ENCODE results near the gene ABCC1.

The ABCC1 gene

DNA sequence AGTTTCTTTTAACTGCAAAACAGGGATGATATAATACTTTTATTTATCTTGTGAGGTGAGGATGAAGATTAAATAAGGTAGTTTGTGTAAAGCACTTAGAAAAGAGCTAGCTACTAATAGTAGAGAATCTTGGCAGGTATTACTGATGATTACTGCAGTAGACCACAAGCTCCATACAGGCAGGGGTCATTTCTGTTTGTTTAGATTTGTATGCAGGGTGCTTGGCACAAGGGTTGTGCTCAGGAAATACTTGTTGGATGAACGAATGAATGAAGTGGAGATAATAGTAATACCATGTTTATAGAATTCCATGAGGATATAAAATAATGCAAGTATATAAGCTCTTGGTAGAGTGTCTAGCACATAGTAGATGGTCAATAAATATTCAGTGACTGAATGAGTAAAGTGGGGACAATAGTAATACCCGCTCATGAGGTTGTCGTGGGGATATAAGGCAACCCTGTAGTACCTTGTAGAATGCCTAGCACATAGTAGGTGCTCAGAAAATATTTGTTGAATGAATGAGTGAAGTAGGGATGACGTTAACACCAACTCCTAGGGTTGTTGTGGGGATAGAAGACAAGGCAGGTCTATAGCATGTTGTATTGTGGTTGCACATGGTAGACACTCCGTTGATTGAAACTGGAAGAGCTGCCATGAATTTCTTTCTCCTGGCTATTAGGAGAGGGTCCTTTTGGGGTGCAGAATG is 83.0 kb downstream of the ABCC1 start:
- TF ChIP-seq, protein P1, sequence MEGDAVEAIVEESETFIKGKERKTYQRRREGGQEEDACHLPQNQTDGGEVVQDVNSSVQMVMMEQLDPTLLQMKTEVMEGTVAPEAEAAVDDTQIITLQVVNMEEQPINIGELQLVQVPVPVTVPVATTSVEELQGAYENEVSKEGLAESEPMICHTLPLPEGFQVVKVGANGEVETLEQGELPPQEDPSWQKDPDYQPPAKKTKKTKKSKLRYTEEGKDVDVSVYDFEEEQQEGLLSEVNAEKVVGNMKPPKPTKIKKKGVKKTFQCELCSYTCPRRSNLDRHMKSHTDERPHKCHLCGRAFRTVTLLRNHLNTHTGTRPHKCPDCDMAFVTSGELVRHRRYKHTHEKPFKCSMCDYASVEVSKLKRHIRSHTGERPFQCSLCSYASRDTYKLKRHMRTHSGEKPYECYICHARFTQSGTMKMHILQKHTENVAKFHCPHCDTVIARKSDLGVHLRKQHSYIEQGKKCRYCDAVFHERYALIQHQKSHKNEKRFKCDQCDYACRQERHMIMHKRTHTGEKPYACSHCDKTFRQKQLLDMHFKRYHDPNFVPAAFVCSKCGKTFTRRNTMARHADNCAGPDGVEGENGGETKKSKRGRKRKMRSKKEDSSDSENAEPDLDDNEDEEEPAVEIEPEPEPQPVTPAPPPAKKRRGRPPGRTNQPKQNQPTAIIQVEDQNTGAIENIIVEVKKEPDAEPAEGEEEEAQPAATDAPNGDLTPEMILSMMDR (IDR thresholded peaks at IDR 0.05; ENCODE audit: extremely low read depth, missing control alignments): no peak
- DNase-seq (ENCODE audit: low spot score): no peak

DNA sequence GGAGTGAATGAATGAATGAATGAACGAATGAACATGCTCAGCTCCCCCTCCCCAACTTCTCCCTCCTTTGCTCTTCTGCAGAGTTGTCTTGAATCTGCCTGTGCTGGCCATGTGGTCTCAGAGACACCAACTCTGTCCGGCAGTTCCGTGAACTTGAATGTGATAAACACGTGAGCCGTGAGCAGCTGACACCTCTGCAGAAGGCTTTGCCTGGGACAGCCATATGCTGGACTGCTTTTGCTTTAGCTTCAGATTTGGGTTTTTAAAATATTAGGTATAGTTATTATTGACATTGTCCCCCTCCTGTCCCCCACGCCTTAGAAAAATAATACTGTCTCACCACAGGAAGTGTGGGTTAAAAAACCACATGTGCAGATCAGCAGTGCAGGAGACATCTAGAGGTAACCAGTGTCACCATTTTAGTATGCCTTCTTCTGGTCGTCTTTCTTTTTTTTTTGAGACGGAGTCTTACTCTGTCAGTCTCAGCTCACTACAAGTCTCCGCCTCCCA is 83.8 kb downstream of the ABCC1 start:
- peak; percentile 45 for DNase-seq (ENCODE audit: low spot score)
- TF ChIP-seq, protein P1 (IDR thresholded peaks at IDR 0.05; ENCODE audit: extremely low read depth, missing control alignments): no peak

DNA sequence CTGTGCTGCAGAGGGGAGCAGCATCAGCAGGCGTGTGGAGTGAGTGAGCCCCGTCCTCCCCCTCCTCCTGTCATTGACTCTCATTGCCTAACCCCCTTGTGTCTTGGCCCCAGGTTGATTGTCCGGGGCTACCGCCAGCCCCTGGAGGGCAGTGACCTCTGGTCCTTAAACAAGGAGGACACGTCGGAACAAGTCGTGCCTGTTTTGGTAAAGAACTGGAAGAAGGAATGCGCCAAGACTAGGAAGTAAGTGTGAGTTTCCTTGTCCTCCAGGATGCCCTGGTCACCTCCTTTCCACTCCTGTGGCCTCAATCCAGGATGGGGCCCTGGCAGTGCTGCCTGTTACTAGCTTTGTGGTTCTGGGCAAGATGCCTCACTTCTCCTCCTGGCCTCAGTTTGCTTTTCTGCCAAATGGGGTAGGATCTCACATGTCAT is 87.0 kb downstream of the ABCC1 start:
- TF ChIP-seq, protein P1 (IDR thresholded peaks at IDR 0.05; ENCODE audit: extremely low read depth, missing control alignments): no peak
- DNase-seq (ENCODE audit: low spot score): no peak

DNA sequence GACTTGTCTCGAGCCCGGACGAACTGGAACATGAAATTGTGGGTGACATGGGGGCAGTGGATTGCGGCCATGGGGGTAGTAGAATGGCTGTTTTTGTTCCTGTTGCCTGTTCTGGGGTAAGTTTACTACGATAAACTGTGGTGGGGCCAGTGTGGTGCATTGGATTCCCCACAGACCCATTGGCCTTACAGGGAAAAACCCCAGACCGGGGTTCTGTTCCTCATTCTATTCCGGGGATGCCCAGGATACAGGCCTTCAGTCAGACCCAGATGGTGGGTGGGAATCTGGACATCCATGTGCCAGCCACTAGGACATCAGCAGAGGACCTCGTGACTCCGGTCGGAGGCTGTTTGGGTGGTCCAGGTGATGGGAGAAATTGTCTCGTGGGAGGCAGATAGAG is 88.1 kb downstream of the ABCC1 start:
- DNase-seq (ENCODE audit: low spot score): no peak
- TF ChIP-seq, protein P1 (IDR thresholded peaks at IDR 0.05; ENCODE audit: extremely low read depth, missing control alignments): no peak

DNA sequence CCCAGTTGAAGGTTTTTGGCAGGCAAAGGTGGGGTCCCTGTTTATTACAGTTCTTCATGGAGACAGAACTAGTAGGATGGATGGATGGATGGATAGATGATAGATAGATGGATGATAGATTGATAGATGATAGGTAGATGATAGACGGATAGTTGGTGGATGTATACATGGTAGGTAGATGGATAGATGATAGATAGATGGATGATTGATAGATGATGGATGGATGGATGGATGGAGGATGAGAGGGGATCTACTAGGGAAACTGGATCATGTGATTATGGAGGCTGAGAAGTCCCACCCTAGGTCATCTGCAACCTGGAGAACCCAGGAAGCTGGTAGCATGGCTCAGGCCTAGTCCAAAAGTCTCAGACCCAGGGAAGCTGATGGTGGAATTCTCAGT is 88.6 kb downstream of the ABCC1 start:
- no peak for DNase-seq (ENCODE audit: low spot score)
- TF ChIP-seq, protein P1 (IDR thresholded peaks at IDR 0.05; ENCODE audit: extremely low read depth, missing control alignments): no peak

DNA sequence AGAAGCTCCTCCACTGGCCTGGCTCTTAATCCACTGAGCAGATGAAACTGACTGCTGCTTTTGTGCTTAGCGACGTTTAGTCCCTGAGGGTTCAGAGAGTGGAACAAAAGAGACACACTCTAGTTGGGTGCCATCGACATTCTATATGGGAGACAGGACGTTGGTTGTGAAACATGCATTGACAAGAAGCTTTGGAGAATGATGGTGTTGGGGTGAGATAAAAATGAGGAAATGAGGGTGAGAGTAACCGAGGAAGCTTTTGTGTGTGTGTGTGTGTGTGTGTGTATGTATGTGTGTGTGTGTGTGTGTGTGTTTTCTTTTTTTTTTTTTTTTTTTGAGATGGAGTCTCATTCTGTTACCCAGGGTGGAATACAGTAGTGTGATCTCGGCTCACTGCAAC is 89.5 kb downstream of the ABCC1 start:
- no peak for DNase-seq (ENCODE audit: low spot score)

More for the DNA sequence above, 89.5 kb downstream of the ABCC1 start:
- TF ChIP-seq, protein P1 (IDR thresholded peaks at IDR 0.05; ENCODE audit: extremely low read depth, missing control alignments): no peak
